Panc1 (cell line): ENCODE measurements around the gene MARK3. TPM values are rescaled to one million over a fixed set of nuclear protein-coding genes. Genes with fewer than 3 reads are reported as not detected.

Source experiments
- ATAC-seq: fragments of 200-7000 bp; cut with Tn5 transposase; 2 replicates; pipeline ENCODE4 v1.9.1; 2020; ENCODE audit warnings: mild to moderate bottlenecking, moderate library complexity
- BruUV-seq: library from RNA; stranded (reverse); fragments of 400-500 nt; replicated peaks from 2 replicates; lab custom pipeline; 2021; lab: Mats Ljungman, UMichigan
- CTCF ChIA-PET: fragments of 300-600 bp; sonication (Branson Sonifier 250); formaldehyde crosslinking; loops from one replicate; lab custom pipeline; 2022; ENCODE audit warnings: antibody characterized with exemption; lab: Charles Lee
- POLR2A ChIA-PET: fragments of 300-600 bp; sonication (Branson Sonifier 250); formaldehyde crosslinking; loops from one replicate; lab custom pipeline; 2022; ENCODE audit warnings: antibody characterized with exemption; lab: Charles Lee
- DNase-seq: peaks from one replicate; pipeline ENCODE4 v3.0.0-alpha.2; 2010; ENCODE audit warnings: low read depth, low spot score
- H3K27ac ChIP-seq: 2 replicates; pipeline ENCODE4 v1.5.1; 2011; ENCODE audit warnings: mild to moderate bottlenecking, low read length, inconsistent platforms
- H3K27me3 ChIP-seq: fragments of 200-500 bp; sonication (Bioruptor generic); 2 replicates; pipeline ENCODE4 v1.6.0; 2014; ENCODE audit warnings: low read length, inconsistent platforms; ENCODE audit not compliant: control insufficient read depth, insufficient read depth
- H3K36me3 ChIP-seq: fragments of 200-500 bp; sonication (Bioruptor generic); 2 replicates; pipeline ENCODE4 v1.5.1; 2014; ENCODE audit warnings: inconsistent platforms, mild to moderate bottlenecking, low read length, moderate library complexity; ENCODE audit not compliant: control insufficient read depth, insufficient read depth
- H3K4me1 ChIP-seq: 2 replicates; pipeline ENCODE4 v1.5.1; 2011; ENCODE audit warnings: inconsistent platforms, mild to moderate bottlenecking, low read length, moderate library complexity; ENCODE audit not compliant: control insufficient read depth, insufficient read depth
- H3K4me3 ChIP-seq, 2 experiments: 2 replicates each; pipeline ENCODE4 v1.5.1; 2011 to 2012; ENCODE audit warnings: low read depth in 2 of 2, low read length in 2 of 2, mild to moderate bottlenecking in 2 of 2, inconsistent platforms in 1 of 2, moderate library complexity in 1 of 2
- H3K9me3 ChIP-seq: fragments of 200-500 bp; sonication (Bioruptor generic); 2 replicates; pipeline ENCODE4 v1.5.1; 2014; ENCODE audit warnings: low read depth, mild to moderate bottlenecking, inconsistent platforms, low read length, moderate library complexity; ENCODE audit not compliant: control insufficient read depth, insufficient read depth
- POLR2AphosphoS5 ChIP-seq: IDR thresholded peaks from 2 replicates; pipeline ENCODE4 v1.6.1; 2012; ENCODE audit warnings: mild to moderate bottlenecking, low read depth, low read length, moderate library complexity
- SIN3A ChIP-seq: IDR thresholded peaks from 2 replicates; pipeline ENCODE4 v1.6.1; 2012; ENCODE audit warnings: low read depth, mild to moderate bottlenecking, low read length, moderate library complexity, borderline replicate concordance; ENCODE audit not compliant: insufficient read depth
- TCF7L2 ChIP-seq: IDR thresholded peaks from 2 replicates; pipeline ENCODE4 v1.6.1; 2011; ENCODE audit warnings: mild to moderate bottlenecking, low read depth, low read length, inconsistent platforms
- in situ Hi-C: cut with HindIII; loops from 2 replicates; pipeline ENCODE4 v1.10.0; 2016; ENCODE audit warnings: low sequenced_read_pairs, low pct_unique_long_range_greater_than_20kb
- intact Hi-C: fragments of 100-400 bp; cut with micrococcal nuclease; formaldehyde crosslinking; loops from one replicate; pipeline ENCODE4 v1.10.0; 2022; ENCODE audit not compliant: unreplicated experiment
- total RNA-seq: library from RNA; stranded (reverse); gene quantifications from one replicate; pipeline ENCODE4 v1.2.1, GENCODE V29; 2021; ENCODE audit not compliant: unreplicated experiment
- TF ChIP-seq, protein P1 (sequence below), 2 experiments: IDR thresholded peaks; 2 replicates each; pipeline ENCODE4 v1.6.1; 2011 to 2012; ENCODE audit warnings: low read depth in 2 of 2, control low read depth in 1 of 2, low read length in 1 of 2, mild to moderate bottlenecking in 1 of 2, moderate library complexity in 1 of 2; ENCODE audit not compliant: insufficient read depth in 1 of 2
- TF ChIP-seq, protein P2 (sequence below): fragments of 450-650 bp; IDR thresholded peaks from 2 replicates; pipeline ENCODE4 v1.5.1; 2017; ENCODE audit warnings: mild to moderate bottlenecking

MARK3 gene
- total RNA-seq, 1 experiment from 2014 or later: 56.1 TPM

DNA sequence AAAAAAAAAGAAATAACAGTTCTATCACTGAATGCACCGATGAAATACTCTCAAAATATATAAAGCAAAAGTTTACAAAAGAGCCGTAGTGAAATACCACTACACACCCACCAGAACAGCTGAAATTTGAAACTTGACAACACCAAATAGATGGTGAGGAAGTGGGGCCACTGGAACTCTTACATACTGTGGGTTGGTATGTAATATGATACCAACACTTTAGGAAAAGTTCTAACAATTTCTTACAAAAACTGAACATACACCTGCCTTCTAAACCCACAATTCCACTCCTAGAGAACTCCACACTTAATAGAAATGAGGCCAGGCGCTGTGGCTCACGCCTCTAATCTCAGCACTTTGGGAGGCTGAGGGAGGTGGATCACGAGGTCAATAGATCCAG, 37.1 kb upstream of the MARK3 start:
- ChIA-PET POLR2A (no interaction called here), CTCF (interaction anchor here (0.7 kb wide), 1 partner anchor 46 kb away, joined by 3 read pairs; no protein-coding TSS in a partner anchor)
- ATAC-seq: no peak
- H3K27me3 ChIP-seq: no peaks in the 10 kb centered on the region
- peaks cover 6% of the 10 kb centered on the region; the same call in 1 of the 2 replicates for H3K36me3 ChIP-seq
- no peaks in the 10 kb centered on the region for H3K9me3 ChIP-seq
- DNase-seq: no peak
- no peak for TF ChIP-seq SIN3A
- TF ChIP-seq POLR2AphosphoS5: no peak
- TF ChIP-seq, protein P1, sequence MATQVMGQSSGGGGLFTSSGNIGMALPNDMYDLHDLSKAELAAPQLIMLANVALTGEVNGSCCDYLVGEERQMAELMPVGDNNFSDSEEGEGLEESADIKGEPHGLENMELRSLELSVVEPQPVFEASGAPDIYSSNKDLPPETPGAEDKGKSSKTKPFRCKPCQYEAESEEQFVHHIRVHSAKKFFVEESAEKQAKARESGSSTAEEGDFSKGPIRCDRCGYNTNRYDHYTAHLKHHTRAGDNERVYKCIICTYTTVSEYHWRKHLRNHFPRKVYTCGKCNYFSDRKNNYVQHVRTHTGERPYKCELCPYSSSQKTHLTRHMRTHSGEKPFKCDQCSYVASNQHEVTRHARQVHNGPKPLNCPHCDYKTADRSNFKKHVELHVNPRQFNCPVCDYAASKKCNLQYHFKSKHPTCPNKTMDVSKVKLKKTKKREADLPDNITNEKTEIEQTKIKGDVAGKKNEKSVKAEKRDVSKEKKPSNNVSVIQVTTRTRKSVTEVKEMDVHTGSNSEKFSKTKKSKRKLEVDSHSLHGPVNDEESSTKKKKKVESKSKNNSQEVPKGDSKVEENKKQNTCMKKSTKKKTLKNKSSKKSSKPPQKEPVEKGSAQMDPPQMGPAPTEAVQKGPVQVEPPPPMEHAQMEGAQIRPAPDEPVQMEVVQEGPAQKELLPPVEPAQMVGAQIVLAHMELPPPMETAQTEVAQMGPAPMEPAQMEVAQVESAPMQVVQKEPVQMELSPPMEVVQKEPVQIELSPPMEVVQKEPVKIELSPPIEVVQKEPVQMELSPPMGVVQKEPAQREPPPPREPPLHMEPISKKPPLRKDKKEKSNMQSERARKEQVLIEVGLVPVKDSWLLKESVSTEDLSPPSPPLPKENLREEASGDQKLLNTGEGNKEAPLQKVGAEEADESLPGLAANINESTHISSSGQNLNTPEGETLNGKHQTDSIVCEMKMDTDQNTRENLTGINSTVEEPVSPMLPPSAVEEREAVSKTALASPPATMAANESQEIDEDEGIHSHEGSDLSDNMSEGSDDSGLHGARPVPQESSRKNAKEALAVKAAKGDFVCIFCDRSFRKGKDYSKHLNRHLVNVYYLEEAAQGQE (IDR thresholded peaks at IDR 0.05; ENCODE audit: insufficient read depth in 1 of 2, low read depth in 2 of 2, low read length in 1 of 2): no peak
- TF ChIP-seq, protein P2, sequence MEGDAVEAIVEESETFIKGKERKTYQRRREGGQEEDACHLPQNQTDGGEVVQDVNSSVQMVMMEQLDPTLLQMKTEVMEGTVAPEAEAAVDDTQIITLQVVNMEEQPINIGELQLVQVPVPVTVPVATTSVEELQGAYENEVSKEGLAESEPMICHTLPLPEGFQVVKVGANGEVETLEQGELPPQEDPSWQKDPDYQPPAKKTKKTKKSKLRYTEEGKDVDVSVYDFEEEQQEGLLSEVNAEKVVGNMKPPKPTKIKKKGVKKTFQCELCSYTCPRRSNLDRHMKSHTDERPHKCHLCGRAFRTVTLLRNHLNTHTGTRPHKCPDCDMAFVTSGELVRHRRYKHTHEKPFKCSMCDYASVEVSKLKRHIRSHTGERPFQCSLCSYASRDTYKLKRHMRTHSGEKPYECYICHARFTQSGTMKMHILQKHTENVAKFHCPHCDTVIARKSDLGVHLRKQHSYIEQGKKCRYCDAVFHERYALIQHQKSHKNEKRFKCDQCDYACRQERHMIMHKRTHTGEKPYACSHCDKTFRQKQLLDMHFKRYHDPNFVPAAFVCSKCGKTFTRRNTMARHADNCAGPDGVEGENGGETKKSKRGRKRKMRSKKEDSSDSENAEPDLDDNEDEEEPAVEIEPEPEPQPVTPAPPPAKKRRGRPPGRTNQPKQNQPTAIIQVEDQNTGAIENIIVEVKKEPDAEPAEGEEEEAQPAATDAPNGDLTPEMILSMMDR: no peak
- no peak for TF ChIP-seq TCF7L2
- BruUV-seq: no TSS peak
- H3K4me1 ChIP-seq: peaks cover 7% of the 10 kb centered on the region
- H3K27ac ChIP-seq: no peak overlapping the region
- no peak overlapping the region for H3K4me3 ChIP-seq
- intact Hi-C loops (no loop called here), in situ Hi-C loops (no loop called here)

DNA sequence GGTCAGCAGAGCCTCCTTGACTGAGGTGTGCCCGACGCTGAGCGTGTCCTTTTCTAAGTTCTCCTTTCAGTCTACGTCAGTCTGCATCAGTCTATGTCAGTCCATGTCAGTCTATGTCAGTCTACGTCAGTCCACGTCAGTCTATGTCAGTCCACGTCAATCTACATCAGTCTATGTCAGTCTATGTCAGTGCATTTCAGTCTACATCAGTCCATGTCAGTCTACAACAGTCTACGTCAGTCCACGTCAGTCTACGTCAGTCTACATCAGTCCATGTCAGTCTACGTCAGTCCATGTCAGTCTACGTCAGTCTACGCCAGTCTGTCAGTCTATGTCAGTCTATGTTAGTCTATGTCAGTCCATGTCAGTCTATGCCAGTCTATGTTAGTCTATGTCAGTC, 35.2 kb upstream of the MARK3 start:
- in situ Hi-C loops: no loop called here
- TF ChIP-seq, protein P2: no peak
- TF ChIP-seq POLR2AphosphoS5 (no peak), SIN3A (no peak), TCF7L2 (no peak)
- TF ChIP-seq, protein P1 (IDR thresholded peaks at IDR 0.05; ENCODE audit: insufficient read depth in 1 of 2, low read depth in 2 of 2, low read length in 1 of 2): no peak
- no peaks in the 10 kb centered on the region for H3K27me3 ChIP-seq
- ChIA-PET CTCF (no interaction called here), POLR2A (no interaction called here)
- ATAC-seq (no peak), DNase-seq (no peak)
- no TSS peak for BruUV-seq
- H3K27ac ChIP-seq: no peak overlapping the region
- H3K4me1 ChIP-seq: no peaks in the 10 kb centered on the region
- no peaks in the 10 kb centered on the region for H3K36me3 ChIP-seq
- no peaks in the 10 kb centered on the region for H3K9me3 ChIP-seq
- intact Hi-C loops: no loop called here
- no peak overlapping the region for H3K4me3 ChIP-seq
